ENCODE data around the gene IPPK.

The IPPK gene

DNA sequence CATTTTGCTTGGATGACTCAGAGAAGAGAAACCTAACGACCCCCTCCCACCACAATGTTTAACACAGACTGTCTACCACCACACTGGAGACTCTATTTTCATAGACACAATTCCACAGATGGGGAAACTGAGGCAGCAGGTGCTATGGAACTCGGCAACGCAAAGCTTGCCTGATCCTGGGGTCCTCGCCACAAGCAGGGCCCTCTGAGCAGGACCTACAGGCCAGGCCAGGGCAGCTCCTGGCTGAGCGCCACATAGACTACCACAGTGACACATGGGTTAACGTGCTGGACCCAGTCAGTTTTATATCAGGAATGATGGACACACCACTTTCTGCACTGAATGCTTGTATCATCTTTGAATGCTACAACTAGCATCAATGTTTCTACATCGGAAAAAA lies 11.8 kb downstream of the IPPK start:
- no peak for DNase-seq (ENCODE audit: low read depth in 4 of 4, low spot score in 1 of 4)

- DNase-seq (ENCODE audit: low read depth in 4 of 4, low spot score in 1 of 4): no peak
Measured at GRCh38 chr9:92657296-92658094, 12.4 kb downstream of the IPPK start.

GRCh38 chr9:92656537-92656925 lies 13.4 kb downstream of the IPPK start:
- no peak for DNase-seq (ENCODE audit: low read depth in 4 of 4, low spot score in 1 of 4)

- DNase-seq (ENCODE audit: low read depth in 4 of 4, low spot score in 1 of 4): no peak
Measured at GRCh38 chr9:92655896-92656536, 13.9 kb downstream of the IPPK start.

DNA sequence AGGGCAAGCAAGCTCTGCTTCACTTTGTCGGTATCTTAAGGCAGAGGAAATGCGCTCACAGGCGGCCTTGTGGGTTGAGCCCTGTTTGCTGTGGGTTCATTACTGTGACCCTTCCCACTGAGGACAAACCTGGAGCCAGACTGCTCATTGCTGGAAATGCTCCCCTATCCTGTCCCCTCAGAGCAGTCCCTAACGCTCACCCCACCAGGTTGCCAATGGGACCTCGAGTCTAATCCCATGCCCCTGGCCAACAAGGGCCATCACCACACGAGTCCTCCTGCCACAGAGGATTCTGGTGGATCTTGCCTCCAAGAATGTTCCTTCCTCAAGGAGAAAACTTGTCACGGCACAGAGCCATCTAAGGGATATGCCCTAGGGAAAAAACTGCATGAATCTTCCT lies 14.6 kb downstream of the IPPK start:
- no peak for DNase-seq (ENCODE audit: low read depth in 4 of 4, low spot score in 1 of 4)

- no peak for DNase-seq (ENCODE audit: low read depth in 4 of 4, low spot score in 1 of 4)
Measured at GRCh38 chr9:92654481-92655301, 15.2 kb downstream of the IPPK start.

- DNase-seq (ENCODE audit: low read depth in 4 of 4, low spot score in 1 of 4): no peak
Measured at GRCh38 chr9:92652461-92652860, 17.5 kb downstream of the IPPK start.

DNA sequence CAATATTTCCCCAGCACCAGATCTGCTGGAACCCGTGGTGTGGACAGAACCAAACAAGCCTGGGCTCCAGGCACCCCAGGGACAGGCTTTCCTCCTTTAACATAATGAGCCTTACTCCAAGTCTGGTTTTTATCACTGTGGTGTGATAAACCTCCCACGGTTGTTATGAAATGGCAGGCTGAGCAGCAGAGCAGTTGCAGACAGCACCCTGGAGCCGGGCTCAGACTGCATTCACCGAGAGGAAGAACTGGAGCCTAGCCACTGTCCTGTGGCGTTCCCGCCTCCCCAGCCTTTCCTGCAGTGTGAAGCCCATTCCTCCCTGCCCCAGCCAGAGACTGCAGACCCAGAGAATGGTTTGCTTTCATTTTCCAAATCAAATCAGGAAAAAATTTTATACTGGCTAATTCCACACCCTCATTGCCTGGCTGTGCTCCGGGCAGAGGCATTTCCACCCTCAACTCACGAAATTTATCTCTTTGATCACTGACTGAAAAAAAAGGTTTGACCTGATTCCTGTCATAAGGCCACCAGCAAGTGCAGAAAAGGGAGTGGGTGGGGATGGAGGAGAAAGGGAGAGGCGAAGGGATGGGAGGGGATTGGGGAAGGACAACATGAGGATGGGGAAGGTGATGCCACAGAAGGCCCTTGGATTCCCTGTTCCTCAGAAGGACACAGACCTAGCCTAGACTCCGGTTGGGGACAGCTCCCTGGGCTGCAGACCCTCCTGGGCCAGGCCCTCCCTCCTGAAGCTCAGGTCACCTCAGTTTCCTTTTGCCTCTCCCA lies 18.9 kb downstream of the IPPK start:
- no peak for DNase-seq (ENCODE audit: low read depth in 4 of 4, low spot score in 1 of 4)

GRCh38 chr9:92650296-92650695 lies 19.6 kb downstream of the IPPK start:
- no peak for DNase-seq (ENCODE audit: low read depth in 4 of 4, low spot score in 1 of 4)

GRCh38 chr9:92649007-92649406 lies 20.9 kb downstream of the IPPK start:
- DNase-seq (ENCODE audit: low read depth in 4 of 4, low spot score in 1 of 4): no peak

DNA sequence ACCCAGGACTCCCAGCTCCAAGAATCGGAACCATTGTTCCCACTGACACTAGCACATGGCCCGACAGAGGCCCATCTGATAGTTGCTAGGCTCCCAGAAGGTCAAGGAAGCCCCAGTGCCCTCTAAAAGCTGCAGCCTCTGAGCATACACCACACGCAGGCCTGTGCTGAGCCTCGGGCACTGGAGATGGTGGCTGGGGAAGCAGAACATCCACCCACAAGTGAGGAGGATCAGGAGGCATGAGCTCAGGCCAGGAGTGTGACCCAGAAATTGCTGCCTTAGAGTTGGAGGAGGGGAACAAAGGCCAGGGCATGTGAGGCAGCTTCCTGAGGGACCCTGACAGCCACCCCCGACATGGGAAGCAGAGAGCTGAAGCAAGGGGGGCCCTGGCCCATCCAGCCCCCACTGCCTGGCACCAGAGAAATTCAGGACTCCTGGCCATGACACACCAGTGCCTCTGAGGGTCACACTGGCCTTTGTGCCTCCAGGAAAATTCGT lies 21.4 kb downstream of the IPPK start:
- no peak for DNase-seq (ENCODE audit: low read depth in 4 of 4, low spot score in 1 of 4)

- DNase-seq (ENCODE audit: low read depth in 4 of 4, low spot score in 1 of 4): no peak
Measured at GRCh38 chr9:92647671-92648473, 22.1 kb downstream of the IPPK start.

- DNase-seq (ENCODE audit: low read depth in 4 of 4, low spot score in 1 of 4): no peak
Measured at GRCh38 chr9:92645041-92645440, 24.9 kb downstream of the IPPK start.

DNA sequence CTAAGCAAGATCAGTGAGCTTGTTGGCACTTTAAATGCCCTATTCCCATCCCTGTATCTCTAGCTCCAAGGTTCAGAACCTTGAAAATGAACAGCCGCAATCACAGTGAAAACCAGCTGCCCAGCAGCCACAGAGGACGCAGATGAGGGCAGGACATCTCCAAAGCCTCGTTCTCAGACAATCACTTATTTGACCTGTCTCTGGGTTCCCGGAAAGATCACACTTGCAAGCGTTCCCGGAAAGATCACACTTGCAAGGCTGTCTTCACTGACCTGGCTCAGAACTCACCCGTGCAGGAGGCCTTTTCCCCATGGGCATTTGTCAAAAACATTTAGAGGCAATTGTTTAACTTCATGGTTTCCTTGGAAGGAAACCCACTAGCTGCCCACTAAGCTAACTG lies 25.7 kb downstream of the IPPK start:
- no peak for DNase-seq (ENCODE audit: low read depth in 4 of 4, low spot score in 1 of 4)

DNA sequence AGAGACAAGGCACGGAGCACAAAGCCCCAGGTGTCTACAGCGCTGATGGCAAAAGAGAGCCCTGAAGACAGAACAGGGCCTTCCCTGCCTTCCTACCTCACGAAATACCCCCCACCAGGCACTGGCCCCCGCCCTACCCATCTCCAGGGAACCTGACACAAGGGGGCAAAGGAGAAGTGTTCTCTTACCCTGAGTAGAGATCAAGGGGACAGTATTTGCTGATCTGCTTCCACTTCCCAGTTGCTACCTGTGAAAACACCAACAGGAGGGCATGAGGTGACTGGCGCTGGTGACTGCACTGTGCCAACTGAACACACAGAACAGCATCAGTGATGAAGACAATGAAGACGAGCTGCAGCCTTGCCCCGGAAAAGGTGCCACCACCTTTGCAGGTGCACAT lies 27.4 kb downstream of the IPPK start:
- no peak for DNase-seq (ENCODE audit: low read depth in 4 of 4, low spot score in 1 of 4)

GRCh38 chr9:92642041-92642451 lies 27.9 kb downstream of the IPPK start:
- DNase-seq (ENCODE audit: low read depth in 4 of 4, low spot score in 1 of 4): no peak

DNA sequence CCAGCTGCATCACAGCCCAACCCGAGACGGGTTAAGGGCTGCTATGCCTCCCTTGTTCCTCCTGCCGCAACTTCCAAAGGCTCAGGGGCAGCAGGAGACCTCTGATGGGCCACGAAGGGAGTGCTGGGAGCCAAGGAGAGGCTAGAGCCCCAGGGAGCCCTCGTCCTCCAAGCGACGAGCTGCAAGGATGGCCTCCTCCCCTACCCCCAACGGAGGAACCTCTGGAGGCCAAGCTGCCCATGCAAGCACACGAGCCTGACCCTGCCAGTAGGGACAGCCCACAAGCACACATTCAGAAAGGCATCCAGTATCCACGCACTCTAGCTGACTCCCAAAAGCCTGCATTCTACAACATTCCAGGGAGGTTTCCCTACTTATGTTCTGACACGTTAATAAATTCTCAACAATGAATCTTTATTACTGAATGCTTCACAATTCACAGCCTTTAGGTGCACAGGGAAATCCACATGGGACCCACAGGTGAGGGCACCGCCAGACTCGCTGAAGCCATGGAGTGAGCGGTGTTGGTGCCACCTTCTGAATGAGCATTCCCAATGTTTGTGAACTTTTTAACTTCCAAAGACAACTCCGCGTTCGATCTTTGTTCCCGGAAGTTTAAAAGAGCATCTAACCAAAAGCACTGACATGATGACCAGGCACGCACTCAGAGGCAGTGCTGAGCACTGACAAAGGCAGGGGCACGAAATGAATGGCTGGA lies 28.7 kb downstream of the IPPK start:
- no peak for DNase-seq (ENCODE audit: low read depth in 4 of 4, low spot score in 1 of 4)

DNA sequence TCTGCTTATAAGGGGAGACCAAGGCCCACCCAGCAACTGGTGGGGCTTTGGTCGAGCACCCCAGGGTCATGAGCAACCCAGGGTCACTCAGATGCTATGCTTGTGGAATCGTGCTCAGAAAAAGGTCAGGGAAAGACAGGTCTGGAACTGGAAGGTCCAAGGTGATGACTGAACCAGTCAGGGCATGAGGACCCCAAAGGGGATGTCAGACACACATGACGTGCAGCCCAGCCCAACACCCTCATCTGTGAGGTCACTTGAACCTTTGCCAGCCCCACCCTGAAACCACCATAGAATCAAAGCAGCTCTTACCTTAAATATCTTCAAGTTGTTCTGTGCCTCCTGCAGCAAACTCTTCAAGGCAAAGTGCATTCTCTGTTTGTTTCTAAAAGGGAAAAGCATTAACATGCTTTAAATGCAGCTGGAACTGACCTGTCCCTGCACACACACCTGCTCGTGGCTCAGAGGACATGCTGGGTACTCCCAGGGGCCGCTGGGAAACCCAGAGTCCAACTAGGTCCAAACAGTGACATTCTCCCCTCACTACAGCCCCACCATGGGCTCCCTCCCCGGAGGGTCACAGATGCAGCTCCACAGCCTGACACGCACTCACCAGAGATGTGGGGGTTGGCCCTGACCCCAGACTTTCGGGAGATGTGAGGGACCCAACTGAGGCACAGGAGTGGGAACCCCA lies 29.4 kb downstream of the IPPK start:
- no peak for DNase-seq (ENCODE audit: low read depth in 4 of 4, low spot score in 1 of 4)

- DNase-seq (ENCODE audit: low read depth in 4 of 4, low spot score in 1 of 4): no peak
Measured at GRCh38 chr9:92639791-92640271, 30.1 kb downstream of the IPPK start.
